HepG2 (cell line): ENCODE measurements around the gene ZNF148. TPM values are rescaled to one million over a fixed set of nuclear protein-coding genes. Genes with fewer than 3 reads are reported as not detected.
A peak's percentile ranks its signal among the peaks of the same experiment; 100 is the strongest.

Experiments used
- ATAC-seq: fragments of 200-7000 bp; cut with Tn5 transposase; 3 replicates; pipeline ENCODE4 v1.9.1; 2020; ENCODE audit warnings: mild to moderate bottlenecking, moderate library complexity
- BruUV-seq: library from RNA; stranded (reverse); fragments of 400-500 nt; replicated peaks from 2 replicates; lab custom pipeline; 2021; lab: Mats Ljungman, UMichigan
- CTCF ChIA-PET: fragments of 300-600 bp; formaldehyde crosslinking; extraction: SDS; loops from one replicate; lab custom pipeline; 2021; ENCODE audit warnings: low total read pairs, inconsistent platforms, low intra/inter-chr PET ratio; lab: Yijun Ruan, JAX
- POLR2A ChIA-PET: fragments of 350-600 bp; sonication (Branson Sonifier 250); formaldehyde crosslinking; loops from one replicate; lab custom pipeline; 2020; ENCODE audit warnings: antibody characterized with exemption, inconsistent platforms; lab: Yijun Ruan, JAX
- DNase-seq: peaks from one replicate; pipeline ENCODE4 v3.0.0-alpha.2; 2015; ENCODE audit warnings: low spot score
- FAIRE-seq: peaks from 3 replicates; lab custom pipeline; 2011; peaks lifted over from hg19 to GRCh38; lab: Jason Lieb, UNC
- H2AFZ ChIP-seq: one replicate; pipeline ENCODE4 v1.6.1; 2011; ENCODE audit warnings: low read length, inconsistent platforms
- H3K27ac ChIP-seq: fragments of 300-600 bp; 3 replicates; pipeline ENCODE4 v1.8.0; 2011; ENCODE audit warnings: mixed run types, mild to moderate bottlenecking, mixed read lengths, low read length, inconsistent platforms; ENCODE audit not compliant: insufficient read depth; ENCODE audit errors: extremely low read length
- H3K27me3 ChIP-seq, 2 experiments: fragments of 200-600 bp in 1 of 2; 2 replicates in 1 of 2; 3 replicates in 1 of 2; pipeline versions ENCODE4 v1.6.0 to v1.8.0; 2011; ENCODE audit warnings: low read length in 2 of 2, mild to moderate bottlenecking in 2 of 2, moderate library complexity in 2 of 2, inconsistent platforms in 1 of 2; ENCODE audit not compliant: insufficient read depth in 2 of 2, control insufficient read depth in 1 of 2
- H3K36me3 ChIP-seq, 2 experiments: fragments of 200-600 bp in 1 of 2; replicated peaks in 1 of 2; 2 replicates in 1 of 2; 3 replicates in 1 of 2; pipeline versions ENCODE4 v1.5.1 to v1.8.0; 2011; ENCODE audit warnings: low read length in 2 of 2, inconsistent platforms in 1 of 2; ENCODE audit not compliant: insufficient read depth in 2 of 2, control insufficient read depth in 1 of 2
- H3K4me1 ChIP-seq: 2 replicates; pipeline ENCODE4 v1.5.1; 2012; ENCODE audit warnings: low read length, inconsistent platforms; ENCODE audit not compliant: insufficient read depth
- H3K4me2 ChIP-seq: 2 replicates; pipeline ENCODE4 v1.6.0; 2011; ENCODE audit warnings: low read depth, low read length, inconsistent platforms
- H3K4me3 ChIP-seq, 3 experiments: fragments of 200-600 bp in 1 of 3; sonication (generic), shearing (Covaris generic) in 1 of 3; replicated peaks in 1 of 3; 2 replicates each; pipeline ENCODE4 v1.5.1; 2011 to 2016; ENCODE audit warnings: low read length in 3 of 3, inconsistent platforms in 2 of 3, low read depth in 2 of 3, mild to moderate bottlenecking in 2 of 3, control low read depth in 1 of 3, mixed read lengths in 1 of 3; ENCODE audit not compliant: insufficient read depth in 1 of 3
- H3K79me2 ChIP-seq: one replicate; pipeline ENCODE4 v1.6.1; 2011; ENCODE audit warnings: low read length, inconsistent platforms; ENCODE audit not compliant: insufficient read depth
- H3K9ac ChIP-seq: 2 replicates; pipeline ENCODE4 v1.6.0; 2011; ENCODE audit warnings: mild to moderate bottlenecking, low read depth, low read length, inconsistent platforms; ENCODE audit not compliant: insufficient read depth
- H3K9me3 ChIP-seq: 2 replicates; pipeline ENCODE4 v1.5.1; 2012; ENCODE audit warnings: mild to moderate bottlenecking, low read length
- H4K20me1 ChIP-seq: 2 replicates; pipeline ENCODE4 v1.6.0; 2011; ENCODE audit warnings: inconsistent platforms, mild to moderate bottlenecking, low read length, moderate library complexity; ENCODE audit not compliant: insufficient read depth
- ETS1 ChIP-seq: sonication (generic); formaldehyde crosslinking; IDR thresholded peaks from 2 replicates; pipeline ENCODE4 v1.4.0; 2020; ENCODE audit warnings: missing genetic modification reagents
- FOXK2 ChIP-seq: fragments of 450-650 bp; IDR thresholded peaks from 2 replicates; pipeline ENCODE4 v1.6.1; 2016
- GLI4 ChIP-seq: sonication (generic); formaldehyde crosslinking; IDR thresholded peaks from 2 replicates; pipeline ENCODE4 v1.5.1; 2020; ENCODE audit warnings: missing genetic modification reagents, mild to moderate bottlenecking, moderate library complexity, borderline replicate concordance
- MEIS1 ChIP-seq: sonication (generic); formaldehyde crosslinking; IDR thresholded peaks from 2 replicates; pipeline ENCODE4 v1.9.0; 2021; ENCODE audit warnings: mild to moderate bottlenecking, missing genetic modification reagents, moderate library complexity, borderline replicate concordance
- PAF1 ChIP-seq: IDR thresholded peaks from 2 replicates; pipeline ENCODE4 v1.6.1; 2016; ENCODE audit warnings: missing genetic modification reagents, missing compliant biosample characterization
- PHF21A ChIP-seq: sonication (generic); formaldehyde crosslinking; IDR thresholded peaks from 2 replicates; pipeline ENCODE4 v1.5.0; 2020; ENCODE audit warnings: mild to moderate bottlenecking, missing genetic modification reagents
- SATB2 ChIP-seq: sonication (generic); formaldehyde crosslinking; IDR thresholded peaks from 2 replicates; pipeline ENCODE4 v1.5.0; 2020; ENCODE audit warnings: missing genetic modification reagents
- SRSF9 ChIP-seq: fragments of 200-400 bp; formaldehyde crosslinking; IDR thresholded peaks from 2 replicates; pipeline ENCODE4 v1.6.1; 2018; ENCODE audit warnings: borderline replicate concordance, mild to moderate bottlenecking, low read depth, low read length; ENCODE audit not compliant: insufficient read depth, poor library complexity, severe bottlenecking
- THAP11 ChIP-seq: IDR thresholded peaks from 2 replicates; pipeline ENCODE4 v1.6.1; 2016; ENCODE audit warnings: missing biosample characterization, missing genetic modification reagents
- YEATS4 ChIP-seq: sonication (generic); formaldehyde crosslinking; IDR thresholded peaks from 2 replicates; pipeline ENCODE4 v1.4.0; 2020; ENCODE audit warnings: missing genetic modification reagents, borderline replicate concordance
- ZNF121 ChIP-seq: sonication (generic); formaldehyde crosslinking; IDR thresholded peaks from 2 replicates; pipeline ENCODE4 v1.5.0; 2020; ENCODE audit warnings: mild to moderate bottlenecking, missing genetic modification reagents
- ZNF282 ChIP-seq: fragments of 450-650 bp; IDR thresholded peaks from 2 replicates; pipeline ENCODE4 v1.6.1; 2018; ENCODE audit not compliant: partially characterized antibody
- ZNF30 ChIP-seq: sonication (generic); formaldehyde crosslinking; IDR thresholded peaks from 2 replicates; pipeline ENCODE4 v1.5.0; 2020; ENCODE audit warnings: mild to moderate bottlenecking, missing genetic modification reagents
- WGBS: methylation state at CpG from one replicate; pipeline ENCODE4 v1.1.6; 2017; ENCODE audit warnings: low lambda C conversion rate; 5-methylcytosine and 5-hydroxymethylcytosine counted together
- in situ Hi-C: cut with HindIII; loops from 2 replicates; pipeline ENCODE4 v1.10.0; 2017; ENCODE audit warnings: low pct_unique_long_range_greater_than_20kb; ENCODE audit not compliant: extremely low pct_ligation_motif_present
- intact Hi-C: fragments of 100-400 bp; cut with micrococcal nuclease; formaldehyde crosslinking; loops from one replicate; pipeline ENCODE4 v1.10.0; 2022; ENCODE audit not compliant: unreplicated experiment
- polyA plus RNA-seq, 8 experiments: library from polyadenylated mRNA; depleted of rRNA in 3 of 8; stranded (reverse) in 7 of 8; unstranded in 1 of 8; fragments of >200 nt; fragmentation: Illumina TruSeq in 4 of 8; extraction: Trizol in 4 of 8; gene quantifications; 2 replicates each; pipeline versions ENCODE4 v1.2.1 to v1.2.3, GENCODE V29; 2011 to 2016; ENCODE audit warnings: low read depth in 4 of 8, missing spikeins in 1 of 8, mixed read lengths in 1 of 8; ENCODE audit not compliant: insufficient read depth in 1 of 8
- total RNA-seq, 5 experiments: library from RNA; depleted of rRNA; stranded (reverse); fragments of >200 nt; fragmentation: Illumina TruSeq; extraction: Trizol; gene quantifications; 2 replicates each; pipeline ENCODE4 v1.2.3, GENCODE V29; 2016; ENCODE audit warnings: low read depth in 1 of 5
- TF ChIP-seq, protein P1 (sequence below), 2 experiments: sonication (generic) in 1 of 2; formaldehyde crosslinking in 1 of 2; IDR thresholded peaks; 2 replicates each; pipeline versions ENCODE4 v1.5.1 to v1.6.1; 2011 to 2020; ENCODE audit warnings: borderline replicate concordance in 1 of 2, low read depth in 1 of 2, low read length in 1 of 2, mild to moderate bottlenecking in 1 of 2, missing genetic modification reagents in 1 of 2, moderate library complexity in 1 of 2
- TF ChIP-seq, protein P2 (sequence below): sonication (generic); formaldehyde crosslinking; IDR thresholded peaks from 2 replicates; pipeline ENCODE4 v1.5.0; 2020; ENCODE audit warnings: missing genetic modification reagents

The ZNF148 gene
- total and polyA plus RNA-seq, 2 of the 13 experiments (the other 11 are each of a cell fraction or from before 2014, with no cell fraction given), result 10.6 to 36.1 TPM

DNA sequence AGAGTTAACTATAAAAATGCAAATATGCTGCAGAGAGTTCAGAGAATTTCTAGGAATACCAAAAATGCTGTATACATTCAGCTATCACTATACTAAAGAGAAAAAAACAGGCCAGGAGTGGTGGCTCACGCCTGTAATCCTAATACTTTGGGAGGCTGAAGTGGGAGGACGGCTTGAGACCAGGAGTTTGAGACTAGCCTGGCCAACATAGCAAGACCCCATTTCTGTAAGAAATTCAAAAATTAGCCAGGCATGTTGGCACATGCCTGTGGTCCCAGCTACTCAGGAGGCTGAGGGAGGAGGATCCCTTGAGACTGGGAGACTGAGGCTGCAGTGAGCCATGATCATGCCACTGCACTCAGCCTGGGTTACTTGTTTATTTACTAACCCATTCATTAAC is 87.9 kb downstream of the ZNF148 start:
- Histone ChIP-seq H3K9me3 (no peaks in the 10 kb centered on the region), H3K9ac (no peak overlapping the region), H3K4me2 (no peak overlapping the region), H3K4me1 (no peaks in the 10 kb centered on the region), H2AFZ (no peak overlapping the region), H3K36me3 (peaks cover 4 to 15% of the 10 kb centered on the region in 2 experiments), H3K27me3 (no peaks in the 10 kb centered on the region; a peak in 1 of 5 replicates), H3K4me3 (no peak overlapping the region), H3K79me2 (no peaks in the 10 kb centered on the region), H3K27ac (no peak overlapping the region), H4K20me1 (no peaks in the 10 kb centered on the region)
- DNase-seq (no peak), FAIRE-seq (no peak), ATAC-seq (no peak)
- ChIA-PET POLR2A (no interaction called here), CTCF (no interaction called here)
- in situ Hi-C loops (no loop called here), intact Hi-C loops (no loop called here)
- TF ChIP-seq ZNF121 (CRISPR knock-in tag), result peak; percentile 82
- TF ChIP-seq ZNF30, result no peak
- 93% methylated on average over 2 of the region's 2 CpGs for WGBS
- BruUV-seq, result no TSS peak

DNA sequence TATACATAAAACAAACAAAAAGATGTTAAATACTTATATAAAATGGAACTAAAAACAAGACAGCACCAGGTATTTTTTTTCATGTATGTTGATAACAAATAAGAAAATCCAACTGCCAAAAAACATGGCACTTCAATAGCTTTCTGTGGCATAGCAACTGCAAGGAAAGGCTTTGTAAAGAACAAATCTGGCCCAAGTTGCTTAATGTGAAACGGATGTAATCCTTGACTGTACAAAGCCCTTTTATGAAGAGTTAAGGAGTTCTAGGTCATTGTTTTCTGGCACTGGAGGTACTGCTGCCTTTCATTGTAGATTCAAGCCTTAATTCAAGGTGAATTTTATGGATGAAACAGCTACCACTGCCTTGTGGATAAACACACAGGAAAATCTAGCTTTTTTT is 93.7 kb downstream of the ZNF148 start:
- no peak for FAIRE-seq
- POLR2A ChIA-PET, result interaction anchor here (1.1 kb wide), 1 partner anchor 12 kb away, joined by 4 read pairs; no protein-coding TSS in a partner anchor
- TF ChIP-seq MEIS1 (CRISPR knock-in tag) (no peak), PAF1 (CRISPR knock-in tag) (no peak), YEATS4 (CRISPR knock-in tag) (no peak), GLI4 (CRISPR knock-in tag) (no peak), ZNF282 (no peak), SATB2 (CRISPR knock-in tag) (no peak), PHF21A (CRISPR knock-in tag) (no peak), FOXK2 (no peak), ETS1 (CRISPR knock-in tag) (no peak), SRSF9 (no peak), THAP11 (no peak)
- TF ChIP-seq, protein P1, sequence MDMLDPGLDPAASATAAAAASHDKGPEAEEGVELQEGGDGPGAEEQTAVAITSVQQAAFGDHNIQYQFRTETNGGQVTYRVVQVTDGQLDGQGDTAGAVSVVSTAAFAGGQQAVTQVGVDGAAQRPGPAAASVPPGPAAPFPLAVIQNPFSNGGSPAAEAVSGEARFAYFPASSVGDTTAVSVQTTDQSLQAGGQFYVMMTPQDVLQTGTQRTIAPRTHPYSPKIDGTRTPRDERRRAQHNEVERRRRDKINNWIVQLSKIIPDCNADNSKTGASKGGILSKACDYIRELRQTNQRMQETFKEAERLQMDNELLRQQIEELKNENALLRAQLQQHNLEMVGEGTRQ (IDR thresholded peaks at IDR 0.05; ENCODE audit: low read depth, low read length), result no peak
- TF ChIP-seq, protein P1 (CRISPR knock-in tag; IDR thresholded peaks at IDR 0.05; ENCODE audit: borderline replicate concordance), result no peak
- TF ChIP-seq, protein P2, sequence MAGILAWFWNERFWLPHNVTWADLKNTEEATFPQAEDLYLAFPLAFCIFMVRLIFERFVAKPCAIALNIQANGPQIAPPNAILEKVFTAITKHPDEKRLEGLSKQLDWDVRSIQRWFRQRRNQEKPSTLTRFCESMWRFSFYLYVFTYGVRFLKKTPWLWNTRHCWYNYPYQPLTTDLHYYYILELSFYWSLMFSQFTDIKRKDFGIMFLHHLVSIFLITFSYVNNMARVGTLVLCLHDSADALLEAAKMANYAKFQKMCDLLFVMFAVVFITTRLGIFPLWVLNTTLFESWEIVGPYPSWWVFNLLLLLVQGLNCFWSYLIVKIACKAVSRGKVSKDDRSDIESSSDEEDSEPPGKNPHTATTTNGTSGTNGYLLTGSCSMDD (CRISPR knock-in tag), result no peak

More for the DNA sequence above, 93.7 kb downstream of the ZNF148 start:
- no peaks in the 10 kb centered on the region for H4K20me1 ChIP-seq
- peaks cover 3 to 4% of the 10 kb centered on the region in 2 experiments; a peak in 3 of 5 replicates for H3K36me3 ChIP-seq
- no peak overlapping the region for H3K4me3 ChIP-seq
- H2AFZ ChIP-seq, result no peak overlapping the region
- intact Hi-C loops (no loop called here), in situ Hi-C loops (no loop called here)
- no peaks in the 10 kb centered on the region for H3K79me2 ChIP-seq
- CTCF ChIA-PET, result no interaction called here
- 100% methylated on average over 1 of the region's 1 CpG for WGBS
- H3K9me3 ChIP-seq, result no peaks in the 10 kb centered on the region
- ATAC-seq (no peak), DNase-seq (no peak)
- H3K9ac ChIP-seq, result no peak overlapping the region
- no peak overlapping the region for H3K27ac ChIP-seq
- H3K27me3 ChIP-seq, result no peaks in the 10 kb centered on the region
- H3K4me2 ChIP-seq, result no peak overlapping the region
- no TSS peak for BruUV-seq
- no peaks in the 10 kb centered on the region for H3K4me1 ChIP-seq
